ENCODE measurements around the gene MRPL20. TPM values are rescaled to one million over a fixed set of nuclear protein-coding genes. Genes with fewer than 3 reads are reported as not detected.
"Not testable (repeated sequence)": the region's sequence is repeated elsewhere in the genome, so short reads cannot be mapped to it uniquely, and the experiment has no call there.

MRPL20 gene
- total RNA-seq, 1 experiment from 2014 or later = 267 TPM

DNA sequence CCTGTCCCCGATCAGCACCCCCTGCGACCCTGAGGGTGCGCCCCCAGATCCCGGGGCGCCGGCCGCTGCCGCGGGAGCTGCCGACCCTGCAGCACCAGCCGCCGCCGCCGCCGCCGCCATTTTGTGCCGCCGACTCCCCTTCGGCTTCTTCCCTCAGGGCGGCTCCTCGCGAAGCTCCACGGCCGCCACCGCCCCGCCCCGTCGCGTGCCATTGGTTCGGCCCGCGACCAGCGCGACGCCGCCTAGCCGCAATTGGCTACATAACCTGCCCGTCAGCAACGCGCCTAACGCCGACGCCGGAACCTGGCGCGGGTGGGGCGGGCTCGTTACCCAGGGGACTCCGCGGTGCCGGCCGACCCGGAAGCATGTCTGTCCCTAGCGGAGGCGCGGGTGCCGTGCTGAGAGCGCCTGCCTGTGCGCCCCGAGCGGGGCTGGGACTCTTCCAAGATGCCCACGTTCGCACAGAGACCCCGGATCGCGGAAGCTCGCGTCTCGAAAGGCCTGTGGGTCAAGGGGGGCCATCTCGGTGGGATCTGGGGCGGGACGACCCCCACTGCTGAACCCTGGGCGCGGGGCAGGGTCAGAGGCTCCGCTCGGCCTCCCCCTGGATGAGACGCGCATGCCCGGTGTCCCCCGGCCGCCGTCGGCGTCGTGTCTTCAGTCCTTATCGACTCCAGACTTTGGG, 7.8 kb downstream of the MRPL20 start, which contains the start of gene CCNL2:
Gene CCNL2, minus strand, starts transcription at position 149 of the 685 bp plus-strand sequence. Its CDS starts 29 bp downstream, at position 120.
- DNase-seq = peak; percentile 100

DNA sequence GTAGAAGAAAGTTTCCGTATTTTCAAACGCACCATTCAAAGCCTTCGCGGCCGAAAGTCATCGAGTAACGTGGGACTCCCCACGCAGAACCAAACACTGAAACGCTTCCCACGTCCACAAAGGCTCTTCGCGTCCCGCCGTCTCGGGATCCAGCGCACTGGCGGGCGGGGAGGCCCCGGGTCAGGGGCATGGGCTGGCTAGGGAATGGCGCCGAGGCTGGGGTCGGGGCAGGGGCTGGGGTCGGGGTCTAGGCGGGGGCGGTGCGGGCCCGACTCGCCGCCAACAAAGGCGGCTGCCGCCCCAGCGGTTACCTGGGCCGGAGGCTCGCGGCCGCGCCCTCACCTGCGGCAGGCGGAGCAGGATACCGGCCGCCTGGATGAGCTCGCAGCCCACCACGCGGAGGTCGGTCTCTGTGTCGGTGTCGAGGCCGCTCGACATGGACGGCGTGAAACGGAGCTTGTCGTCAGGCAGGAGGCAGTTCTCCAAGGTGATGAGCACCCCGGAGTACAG, 8.4 kb downstream of the MRPL20 start:
- peak; percentile 86 for DNase-seq
- Histone ChIP-seq H3K36me3 (replicated peaks; ENCODE audit: control insufficient read depth, insufficient read depth, low read length) (peaks cover 44% of the 10 kb centered on the region), H3K27me3 (ENCODE audit: control insufficient read depth, insufficient read depth, low read length) (no peaks in the 10 kb centered on the region), H3K4me3 (ENCODE audit: insufficient read depth, low read depth, low read length) (peak overlapping the region; percentile 99)

More for the DNA sequence above, 7.8 kb downstream of the MRPL20 start, which contains the start of gene CCNL2:
- Histone ChIP-seq H3K36me3 (replicated peaks; ENCODE audit: control insufficient read depth, insufficient read depth, low read length) (peaks cover 41% of the 10 kb centered on the region), H3K27me3 (ENCODE audit: control insufficient read depth, insufficient read depth, low read length) (no peaks in the 10 kb centered on the region), H3K4me3 (ENCODE audit: insufficient read depth, low read depth, low read length) (peak within 1 kb of the TSS; percentile 99)

DNA sequence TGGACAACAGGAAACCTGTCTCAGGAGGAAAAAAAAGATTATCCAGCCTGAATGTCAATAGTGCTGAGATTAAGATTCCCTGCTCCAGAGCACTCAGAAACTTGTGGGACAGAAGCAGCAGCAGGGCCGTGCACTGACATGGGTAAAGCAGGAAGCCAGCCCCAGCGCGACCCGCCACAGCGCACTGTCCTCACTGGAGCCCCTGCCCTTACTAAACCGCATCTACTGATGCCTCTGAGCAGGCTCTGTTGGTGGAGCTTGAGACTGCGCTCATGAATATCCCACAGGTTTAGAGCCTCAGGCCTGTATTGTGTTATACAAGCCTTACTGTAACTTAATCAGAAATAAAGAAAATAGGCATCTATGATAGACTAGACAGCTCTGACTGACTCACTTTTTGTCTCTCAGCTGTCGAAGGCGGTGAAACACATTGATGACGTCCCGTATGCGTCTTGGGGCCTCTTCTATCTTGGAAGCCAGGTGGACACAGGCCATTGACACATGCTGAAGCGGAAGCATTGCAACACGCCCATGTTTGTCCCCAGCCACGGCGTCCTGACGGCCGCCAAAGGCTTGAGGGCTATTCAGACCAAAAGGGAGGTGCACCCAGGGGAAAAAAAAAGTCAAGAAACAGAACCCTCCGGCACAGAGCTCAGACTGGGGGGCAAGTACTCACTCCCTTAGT, 9.1 kb downstream of the MRPL20 start:
- no peaks in the 10 kb centered on the region for H3K27me3 ChIP-seq (ENCODE audit: control insufficient read depth, insufficient read depth, low read length)
- peak; percentile 48 for DNase-seq
- peaks cover 50% of the 10 kb centered on the region for H3K36me3 ChIP-seq (replicated peaks; ENCODE audit: control insufficient read depth, insufficient read depth, low read length)
- peak overlapping the region; percentile 99 for H3K4me3 ChIP-seq (ENCODE audit: insufficient read depth, low read depth, low read length)

DNA sequence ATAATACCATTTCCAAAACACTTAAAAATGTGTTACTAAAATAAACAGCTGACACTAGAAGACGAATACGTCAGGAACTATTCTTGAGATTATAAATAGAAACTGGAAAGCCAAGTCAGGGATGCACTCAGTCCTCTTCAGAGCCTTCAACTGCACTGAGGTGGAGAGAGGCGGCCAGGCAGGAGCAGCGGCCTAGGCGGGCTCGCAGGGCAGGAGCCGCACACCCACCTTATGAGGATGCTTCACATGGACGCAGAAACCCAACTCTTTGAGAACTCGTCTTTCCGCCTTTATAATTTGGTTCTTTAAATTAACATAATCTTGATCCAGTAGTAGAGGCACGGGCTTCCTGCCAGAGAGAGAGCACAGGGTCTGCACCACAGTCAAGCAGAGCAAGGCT, 11.9 kb downstream of the MRPL20 start:
- H3K27me3 ChIP-seq (ENCODE audit: control insufficient read depth, insufficient read depth, low read length) = no peaks in the 10 kb centered on the region
- peaks cover 58% of the 10 kb centered on the region for H3K36me3 ChIP-seq (replicated peaks; ENCODE audit: control insufficient read depth, insufficient read depth, low read length)
- no peak overlapping the region for H3K4me3 ChIP-seq (ENCODE audit: insufficient read depth, low read depth, low read length)
- DNase-seq = no peak

DNA sequence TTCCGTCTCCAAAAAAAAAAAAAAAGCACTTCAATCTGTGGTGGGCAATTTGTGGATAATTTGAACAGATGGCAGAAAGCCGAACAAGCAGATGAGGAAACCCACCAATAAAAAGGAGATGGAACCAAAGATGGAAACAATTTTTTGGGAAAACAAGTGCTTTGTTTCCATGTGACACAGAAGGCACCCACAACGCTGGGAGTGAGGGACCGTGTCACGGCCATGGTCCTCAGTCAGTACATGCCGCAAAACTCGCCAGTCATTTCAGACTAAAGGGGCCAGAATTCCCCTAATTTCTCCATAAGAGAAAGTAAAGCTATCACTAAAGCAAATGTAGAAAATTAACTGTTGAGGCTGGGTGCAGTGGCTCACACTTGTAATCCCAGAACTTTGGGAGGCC, 13.0 kb downstream of the MRPL20 start:
- Histone ChIP-seq H3K27me3 (ENCODE audit: control insufficient read depth, insufficient read depth, low read length) (no peaks in the 10 kb centered on the region), H3K4me3 (ENCODE audit: insufficient read depth, low read depth, low read length) (no peak overlapping the region), H3K36me3 (replicated peaks; ENCODE audit: control insufficient read depth, insufficient read depth, low read length) (peaks cover 67% of the 10 kb centered on the region)
- no peak for DNase-seq

DNA sequence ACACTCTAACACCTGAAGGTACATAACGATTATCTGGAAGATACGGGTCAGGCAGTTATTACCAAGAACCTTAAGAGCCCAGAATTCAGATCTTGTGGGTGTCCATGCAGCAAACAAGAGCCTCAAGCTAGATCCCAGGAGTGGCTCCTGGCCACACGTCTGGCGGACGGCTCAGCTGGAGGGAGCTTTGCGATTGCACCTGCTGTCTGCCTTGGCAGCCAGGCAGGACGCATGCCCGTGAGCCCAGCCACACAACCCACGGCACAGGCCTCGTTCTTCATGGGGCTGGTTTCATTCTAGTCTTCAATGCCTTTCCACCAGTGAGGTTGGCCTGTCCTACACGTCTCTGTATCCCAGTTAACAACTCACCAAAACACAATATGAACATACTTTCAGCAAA, 13.7 kb downstream of the MRPL20 start:
- Histone ChIP-seq H3K27me3 (ENCODE audit: control insufficient read depth, insufficient read depth, low read length) (no peaks in the 10 kb centered on the region), H3K36me3 (replicated peaks; ENCODE audit: control insufficient read depth, insufficient read depth, low read length) (peaks cover 67% of the 10 kb centered on the region)
- no peak for DNase-seq

DNA sequence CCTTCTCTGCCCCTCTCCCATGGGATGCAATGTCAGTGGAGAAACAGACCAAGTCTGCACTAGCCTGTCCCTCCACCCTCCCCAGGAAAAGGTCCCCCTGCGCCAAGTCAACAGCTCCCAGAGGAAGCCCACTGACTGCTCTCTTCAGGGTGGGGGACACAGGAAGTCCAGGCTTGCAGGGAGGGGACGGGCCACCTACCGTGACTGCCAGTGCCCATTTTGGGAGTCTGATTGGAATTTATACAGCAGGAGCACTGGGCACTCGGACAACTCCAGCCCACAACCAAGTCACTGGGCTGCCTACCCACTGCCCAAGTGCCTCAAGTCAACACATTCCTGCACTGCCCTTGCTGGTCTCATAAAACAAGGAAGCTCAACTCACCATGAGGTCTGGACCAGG, 14.1 kb downstream of the MRPL20 start:
- DNase-seq = no peak
- no peak overlapping the region for H3K4me3 ChIP-seq (ENCODE audit: insufficient read depth, low read depth, low read length)
- H3K27me3 ChIP-seq (ENCODE audit: control insufficient read depth, insufficient read depth, low read length) = no peaks in the 10 kb centered on the region
- peaks cover 70% of the 10 kb centered on the region for H3K36me3 ChIP-seq (replicated peaks; ENCODE audit: control insufficient read depth, insufficient read depth, low read length)

More for the DNA sequence above, 13.7 kb downstream of the MRPL20 start:
- no peak overlapping the region for H3K4me3 ChIP-seq (ENCODE audit: insufficient read depth, low read depth, low read length)

DNA sequence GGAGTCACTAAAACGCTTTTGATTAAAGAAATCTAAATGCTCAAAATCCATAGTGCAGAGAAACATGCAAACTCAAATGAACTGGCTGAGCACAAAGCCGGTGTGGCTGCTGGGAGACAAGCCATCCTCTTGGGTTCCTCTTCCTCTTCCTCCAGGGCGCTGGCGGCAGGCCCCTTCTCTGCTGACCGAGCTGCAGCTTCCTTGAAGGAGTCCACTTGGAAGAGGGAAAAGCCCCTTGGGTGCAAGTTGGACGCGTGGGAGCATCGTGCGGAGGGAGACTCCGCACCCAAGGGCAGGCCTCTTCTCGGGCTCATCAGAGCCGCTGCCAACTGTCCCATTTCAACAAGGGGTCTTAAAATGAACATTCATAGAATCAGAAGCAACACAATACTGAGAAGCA, 15.9 kb downstream of the MRPL20 start:
- Histone ChIP-seq H3K36me3 (replicated peaks; ENCODE audit: control insufficient read depth, insufficient read depth, low read length) (peaks cover 67% of the 10 kb centered on the region), H3K27me3 (ENCODE audit: control insufficient read depth, insufficient read depth, low read length) (no peaks in the 10 kb centered on the region), H3K4me3 (ENCODE audit: insufficient read depth, low read depth, low read length) (no peak overlapping the region)
- no peak for DNase-seq

DNA sequence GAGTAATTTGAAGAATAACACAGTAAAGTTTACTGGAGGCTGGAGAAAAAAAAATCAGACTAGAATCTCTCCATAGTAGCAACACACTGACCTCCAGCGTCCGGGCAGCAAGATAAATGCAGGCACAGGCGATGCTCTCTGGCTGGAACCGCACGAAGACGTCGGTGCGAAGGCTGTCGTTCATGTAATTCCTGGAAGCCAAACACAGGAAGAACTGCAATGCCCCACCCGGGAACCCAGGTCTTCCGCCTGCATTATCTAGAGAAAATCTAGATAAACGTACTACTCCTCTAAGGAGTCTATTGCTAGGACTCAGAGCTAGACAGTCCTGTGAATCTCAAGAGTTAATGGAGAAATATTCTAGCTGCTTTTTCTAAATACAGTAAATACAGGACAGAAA, 16.4 kb downstream of the MRPL20 start:
- no peak overlapping the region for H3K4me3 ChIP-seq (ENCODE audit: insufficient read depth, low read depth, low read length)
- H3K36me3 ChIP-seq (replicated peaks; ENCODE audit: control insufficient read depth, insufficient read depth, low read length) = peaks cover 67% of the 10 kb centered on the region

DNA sequence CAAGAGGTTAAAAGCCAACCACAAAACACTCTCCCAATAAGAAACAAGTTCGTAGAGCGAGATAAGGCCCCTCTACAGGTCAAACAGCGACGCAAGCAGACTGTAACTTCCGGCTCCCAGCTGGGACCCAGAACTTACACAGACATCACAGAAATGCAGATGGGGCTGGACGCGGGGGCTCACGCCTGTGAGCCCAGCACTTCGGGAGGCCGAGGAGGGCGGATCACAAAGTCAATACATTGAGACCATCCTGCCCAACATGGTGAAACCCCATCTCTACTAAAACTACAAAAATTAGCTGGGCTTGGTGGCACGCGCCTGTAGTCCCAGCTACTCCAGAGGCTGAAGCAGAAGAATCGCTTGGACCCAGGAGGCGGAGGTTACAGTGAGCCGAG, 19.0 kb downstream of the MRPL20 start:
- no peaks in the 10 kb centered on the region for H3K27me3 ChIP-seq (ENCODE audit: control insufficient read depth, insufficient read depth, low read length)
- no peak overlapping the region for H3K4me3 ChIP-seq (ENCODE audit: insufficient read depth, low read depth, low read length)
- H3K36me3 ChIP-seq (replicated peaks; ENCODE audit: control insufficient read depth, insufficient read depth, low read length) = peaks cover 49% of the 10 kb centered on the region
- peak; percentile 17 for DNase-seq

More for the DNA sequence above, 16.4 kb downstream of the MRPL20 start:
- DNase-seq = no peak
- H3K27me3 ChIP-seq (ENCODE audit: control insufficient read depth, insufficient read depth, low read length) = no peaks in the 10 kb centered on the region

DNA sequence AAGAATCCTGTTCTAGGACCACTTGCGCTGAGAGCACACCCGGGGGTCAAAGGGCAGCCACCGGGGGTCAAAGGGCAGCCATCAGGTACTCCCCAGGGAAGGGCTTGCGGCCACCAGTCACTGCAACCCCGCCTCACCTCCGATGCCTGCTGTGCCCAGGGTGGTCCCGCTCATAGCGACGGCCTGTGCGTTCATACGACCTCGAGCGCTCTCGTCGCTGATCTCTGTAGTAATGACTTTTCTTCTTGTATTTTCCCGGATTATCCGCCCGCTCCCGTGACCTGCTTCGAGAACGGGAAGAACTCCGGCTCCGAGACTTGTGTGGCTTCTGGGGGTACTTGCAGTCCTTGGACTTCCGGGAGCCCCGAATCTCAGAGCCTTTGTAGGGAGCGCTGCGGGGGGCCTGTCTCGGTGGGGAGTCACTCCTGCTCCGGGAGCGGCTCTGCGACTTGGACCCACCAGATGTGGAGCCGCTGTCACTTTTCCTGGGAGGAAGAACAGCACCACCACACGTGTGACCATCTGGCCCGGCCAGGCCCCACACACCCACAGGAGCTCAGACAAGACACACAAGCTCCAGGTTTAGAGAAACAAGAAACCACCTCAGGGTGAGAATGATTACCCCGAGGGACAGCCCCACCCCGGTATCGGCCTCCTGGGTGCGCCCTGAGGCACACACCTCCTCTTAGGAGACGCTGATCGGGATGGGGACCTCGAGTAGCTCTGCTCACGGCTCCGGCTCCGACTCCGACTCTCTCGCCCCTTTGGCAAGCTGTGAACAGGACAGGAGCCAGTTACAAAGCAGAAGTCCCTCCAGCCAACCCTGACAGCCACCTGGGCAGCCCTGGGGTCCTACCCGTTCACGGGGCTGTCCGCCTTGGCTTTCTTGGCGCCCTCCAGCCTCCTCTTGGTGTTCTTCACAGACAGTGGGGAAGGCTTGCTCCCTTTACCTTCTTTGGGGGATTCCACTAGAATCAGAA, 19.7 kb downstream of the MRPL20 start:
- DNase-seq = peak; percentile 57
- no peaks in the 10 kb centered on the region for H3K27me3 ChIP-seq (ENCODE audit: control insufficient read depth, insufficient read depth, low read length)
- H3K36me3 ChIP-seq (replicated peaks; ENCODE audit: control insufficient read depth, insufficient read depth, low read length) = peaks cover 42% of the 10 kb centered on the region
- H3K4me3 ChIP-seq (ENCODE audit: insufficient read depth, low read depth, low read length) = no peak overlapping the region

DNA sequence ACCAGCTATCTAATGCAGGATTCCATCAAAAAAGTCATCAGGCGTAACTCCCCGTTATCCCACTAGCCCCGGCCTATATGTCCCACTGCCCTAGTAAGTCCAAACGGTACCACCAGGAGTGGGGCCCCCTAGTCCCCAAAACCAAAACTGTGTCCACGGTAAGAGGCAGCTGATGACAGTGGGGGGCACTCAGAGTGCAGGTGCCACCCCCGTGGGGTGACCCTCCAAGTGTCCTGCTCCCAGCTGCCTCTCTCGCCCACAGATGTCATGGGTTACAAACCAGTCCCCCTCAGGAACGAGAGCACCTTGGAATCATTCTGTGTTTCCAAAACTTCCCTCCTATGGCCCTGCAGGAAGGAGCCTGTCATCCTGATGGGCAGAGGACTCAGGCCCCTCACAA, 21.2 kb downstream of the MRPL20 start:
- peaks cover 28% of the 10 kb centered on the region for H3K36me3 ChIP-seq (replicated peaks; ENCODE audit: control insufficient read depth, insufficient read depth, low read length)
- H3K27me3 ChIP-seq (ENCODE audit: control insufficient read depth, insufficient read depth, low read length) = no peaks in the 10 kb centered on the region

DNA sequence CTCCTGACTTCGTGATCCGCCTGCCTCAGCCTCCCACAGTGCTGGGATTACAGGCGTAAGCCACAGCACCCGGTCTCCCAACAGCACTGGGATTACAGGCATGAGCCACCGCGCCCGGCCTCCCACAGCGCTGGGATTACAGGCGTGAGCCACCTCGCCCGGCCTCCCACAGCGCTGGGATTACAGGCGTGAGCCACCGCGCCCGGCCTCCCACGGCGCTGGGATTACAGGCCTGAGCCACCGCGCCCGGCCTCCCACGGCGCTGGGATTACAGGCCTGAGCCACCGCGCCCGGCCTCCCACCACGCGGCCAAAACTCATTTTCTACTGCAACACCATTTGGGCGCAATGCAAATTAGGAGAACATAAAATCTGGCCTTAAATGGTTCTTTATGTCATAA, 21.8 kb downstream of the MRPL20 start:
- not testable (repeated sequence) for H3K27me3 ChIP-seq (ENCODE audit: control insufficient read depth, insufficient read depth, low read length); H3K4me3 ChIP-seq (ENCODE audit: insufficient read depth, low read depth, low read length); DNase-seq
- H3K36me3 ChIP-seq (replicated peaks; ENCODE audit: control insufficient read depth, insufficient read depth, low read length) = peaks cover 24% of the 10 kb centered on the region

More for the DNA sequence above, 21.2 kb downstream of the MRPL20 start:
- DNase-seq = peak; percentile 43
- no peak overlapping the region for H3K4me3 ChIP-seq (ENCODE audit: insufficient read depth, low read depth, low read length)

DNA sequence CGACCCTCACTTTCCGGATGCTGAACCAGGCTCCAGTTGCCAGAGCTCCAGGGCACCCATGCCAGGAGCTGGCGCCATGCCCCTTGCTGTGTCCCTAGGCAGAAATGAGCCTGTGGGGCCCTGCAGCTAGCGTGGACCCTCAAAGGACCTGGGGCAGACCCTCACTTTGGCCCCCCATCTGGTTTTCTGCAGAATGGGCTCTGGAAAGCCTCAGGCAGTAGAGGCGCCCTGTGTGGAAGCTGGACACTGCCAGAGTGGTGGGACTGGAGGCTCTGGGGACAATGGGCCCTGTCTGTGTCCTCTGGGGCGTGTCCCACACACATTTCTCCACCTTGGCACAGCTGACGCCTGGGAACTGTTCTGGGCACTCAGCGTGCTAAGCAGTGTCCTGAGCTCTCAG, 25.8 kb downstream of the MRPL20 start:
- DNase-seq = no peak
- Histone ChIP-seq H3K4me3 (ENCODE audit: insufficient read depth, low read depth, low read length) (no peak overlapping the region), H3K36me3 (replicated peaks; ENCODE audit: control insufficient read depth, insufficient read depth, low read length) (peaks cover 2% of the 10 kb centered on the region), H3K27me3 (ENCODE audit: control insufficient read depth, insufficient read depth, low read length) (no peaks in the 10 kb centered on the region)

All from H7 (cell line).